K562 (cell line): ENCODE measurements around the gene ROBO1. TPM values are rescaled to one million over a fixed set of nuclear protein-coding genes. Genes with fewer than 3 reads are reported as not detected.

Experiments used
- ATAC-seq: fragments of 200-7000 bp; cut with Tn5 transposase; 3 replicates; pipeline ENCODE4 v1.9.1; 2020; ENCODE audit warnings: moderate library complexity
- BruUV-seq: library from RNA; stranded (reverse); fragments of 400-500 nt; replicated peaks from 2 replicates; lab custom pipeline; 2021; lab: Mats Ljungman, UMichigan
- CTCF ChIA-PET: fragments of 300-600 bp; formaldehyde crosslinking; extraction: SDS; loops from one replicate; lab custom pipeline; 2021; ENCODE audit warnings: low intra/inter-chr PET ratio; lab: Yijun Ruan, JAX
- POLR2A ChIA-PET: fragments of 300-600, 350-650 bp; sonication (Branson Sonifier 250); formaldehyde crosslinking; extraction: SDS; loops from one replicate; lab custom pipeline; 2021; ENCODE audit warnings: antibody characterized with exemption, inconsistent platforms; lab: Yijun Ruan, JAX
- DNase-seq, 4 experiments: peaks; one replicate each; pipeline versions ENCODE4 v3.0.0 to v3.0.0-alpha.2; 2011 to 2018; ENCODE audit warnings: low spot score in 3 of 4, mixed read lengths in 3 of 4; ENCODE audit errors: extremely low read depth in 1 of 4
- FAIRE-seq: peaks from 2 replicates; lab custom pipeline; 2011; peaks lifted over from hg19 to GRCh38; lab: Jason Lieb, UNC
- H2AFZ ChIP-seq: 2 replicates; pipeline ENCODE4 v1.6.0; 2011; ENCODE audit warnings: low read depth, low read length, control low read depth, inconsistent platforms
- H3K27ac ChIP-seq: fragments of 200-600 bp; 3 replicates; pipeline ENCODE4 v1.8.0; 2011; ENCODE audit warnings: low read depth, mild to moderate bottlenecking, control low read depth, inconsistent platforms, low read length, moderate library complexity, mixed read lengths; ENCODE audit errors: extremely low read depth
- H3K27me3 ChIP-seq, 2 experiments: fragments of 300-600 bp in 1 of 2; 2 replicates in 1 of 2; 3 replicates in 1 of 2; pipeline versions ENCODE4 v1.6.0 to v1.8.0; 2011; ENCODE audit warnings: inconsistent platforms in 2 of 2, low read length in 2 of 2, mild to moderate bottlenecking in 1 of 2, mixed read lengths in 1 of 2, moderate library complexity in 1 of 2; ENCODE audit not compliant: control insufficient read depth in 2 of 2, insufficient read depth in 2 of 2
- H3K36me3 ChIP-seq: fragments of 300-600 bp; 3 replicates; pipeline ENCODE4 v1.8.0; 2011; ENCODE audit warnings: mild to moderate bottlenecking, low read length, inconsistent platforms; ENCODE audit not compliant: control insufficient read depth, insufficient read depth
- H3K4me1 ChIP-seq, 2 experiments: fragments of 200-600 bp in 1 of 2; replicated peaks in 1 of 2; 2 replicates in 1 of 2; 3 replicates in 1 of 2; pipeline versions ENCODE4 v1.5.1 to v1.8.0; 2011; ENCODE audit warnings: inconsistent platforms in 2 of 2, low read length in 2 of 2, mild to moderate bottlenecking in 1 of 2, mixed read lengths in 1 of 2, moderate library complexity in 1 of 2; ENCODE audit not compliant: control insufficient read depth in 2 of 2, insufficient read depth in 2 of 2
- H3K4me2 ChIP-seq: 2 replicates; pipeline ENCODE4 v1.6.1; 2011; ENCODE audit warnings: low read length, control low read depth, inconsistent platforms, mixed read lengths; ENCODE audit not compliant: insufficient read depth
- H3K4me3 ChIP-seq: fragments of 200-600 bp; sonication (generic), shearing (Covaris generic); 2 replicates; pipeline ENCODE4 v1.5.1; 2016; ENCODE audit warnings: control low read depth, inconsistent platforms
- H3K79me2 ChIP-seq: fragments of 200-600 bp; 3 replicates; pipeline ENCODE4 v1.8.0; 2011; ENCODE audit warnings: low read length, inconsistent platforms; ENCODE audit not compliant: control insufficient read depth, insufficient read depth
- H3K9ac ChIP-seq, 2 experiments: 2 replicates each; pipeline versions ENCODE4 v1.6.0 to v1.6.1; 2011; ENCODE audit warnings: low read depth in 2 of 2, low read length in 2 of 2, control low read depth in 1 of 2, inconsistent platforms in 1 of 2, mild to moderate bottlenecking in 1 of 2, mixed read lengths in 1 of 2; ENCODE audit not compliant: insufficient read depth in 1 of 2
- H3K9me1 ChIP-seq: one replicate; pipeline ENCODE4 v1.6.0; 2011; ENCODE audit warnings: inconsistent platforms, mild to moderate bottlenecking, low read length, moderate library complexity; ENCODE audit not compliant: control insufficient read depth, insufficient read depth
- H3K9me3 ChIP-seq: replicated peaks from 2 replicates; pipeline ENCODE4 v1.5.1; 2011; ENCODE audit warnings: low read depth, low read length, inconsistent platforms; ENCODE audit not compliant: control insufficient read depth, insufficient read depth
- H4K20me1 ChIP-seq: replicated peaks from 2 replicates; pipeline ENCODE4 v1.6.1; 2011; ENCODE audit warnings: low read length, inconsistent platforms, mixed read lengths; ENCODE audit not compliant: control insufficient read depth, insufficient read depth
- ATF6 ChIP-seq: sonication (generic); formaldehyde crosslinking; IDR thresholded peaks from 2 replicates; pipeline ENCODE4 v1.4.0; 2020; ENCODE audit warnings: mild to moderate bottlenecking, missing genetic modification reagents
- CTCF ChIP-seq, 3 experiments: IDR thresholded peaks in 2 of 3; conservative IDR thresholded peaks in 1 of 3; 2 replicates each; pipeline ENCODE4 v1.5.1; 2011 to 2012; ENCODE audit warnings: low read length in 3 of 3, mild to moderate bottlenecking in 3 of 3, control low read depth in 2 of 3, improper control_type of control experiment in 1 of 3, inconsistent platforms in 1 of 3, low read depth in 1 of 3, mixed read lengths in 1 of 3, moderate library complexity in 1 of 3; ENCODE audit not compliant: insufficient read depth in 2 of 3
- ESRRB ChIP-seq: fragments of 250-450 bp; sonication (Bioruptor Pico); IDR thresholded peaks from 2 replicates; pipeline ENCODE4 v1.5.0; 2020; ENCODE audit warnings: mild to moderate bottlenecking, moderate library complexity, borderline replicate concordance
- GABPB1 ChIP-seq: sonication (generic); formaldehyde crosslinking; IDR thresholded peaks from 2 replicates; pipeline ENCODE4 v1.8.0; 2022; ENCODE audit warnings: mild to moderate bottlenecking, missing genetic modification reagents
- MCM7 ChIP-seq, 2 experiments: fragments of 450-650 bp; IDR thresholded peaks; 2 replicates each; pipeline ENCODE4 v1.6.1; 2016 to 2018
- MNT ChIP-seq, 2 experiments: fragments of 450-650 bp; conservative IDR thresholded peaks; 2 replicates each; pipeline ENCODE4 v1.6.1; 2017; ENCODE audit warnings: mild to moderate bottlenecking in 2 of 2, moderate library complexity in 2 of 2
- NR4A1 ChIP-seq, 2 experiments: fragments of 250-450 bp in 1 of 2; fragments of 450-650 bp in 1 of 2; sonication (Bioruptor Pico) in 1 of 2; IDR thresholded peaks; 2 replicates each; pipeline versions ENCODE4 v1.4.0 to v1.6.1; 2016 to 2020; ENCODE audit warnings: mild to moderate bottlenecking in 2 of 2, missing compliant biosample characterization in 1 of 2, missing genetic modification characterization in 1 of 2, moderate library complexity in 1 of 2
- SMARCA4 ChIP-seq: fragments of 450-650 bp; IDR thresholded peaks from 2 replicates; pipeline ENCODE4 v1.6.1; 2016
- TFAM ChIP-seq: fragments of 250-450 bp; sonication (Bioruptor Pico); conservative IDR thresholded peaks from 2 replicates; pipeline ENCODE4 v1.5.0; 2021; ENCODE audit warnings: mild to moderate bottlenecking, moderate library complexity
- THAP7 ChIP-seq: fragments of 250-450 bp; sonication (Bioruptor Pico); IDR thresholded peaks from 2 replicates; pipeline ENCODE4 v1.5.0; 2021
- ZC3H8 ChIP-seq: fragments of 450-650 bp; IDR thresholded peaks from 2 replicates; pipeline ENCODE4 v1.6.1; 2017
- WGBS: fragments of 100-300 bp; shearing (Covaris generic); methylation state at CpG from one replicate; pipeline ENCODE4 v1.1.6; 2016; ENCODE audit warnings: low coverage, mixed read lengths; ENCODE audit not compliant: insufficient coverage; ENCODE audit errors: missing lambda C conversion rate; 5-methylcytosine and 5-hydroxymethylcytosine counted together
- in situ Hi-C: fragments of 300-500 bp; cut with MboI; formaldehyde crosslinking; loops from 4 replicates; pipeline ENCODE4 v1.15.0; 2018; ENCODE audit warnings: inconsistent platforms, mixed read lengths
- intact Hi-C: fragments of 100-400 bp; cut with micrococcal nuclease; formaldehyde crosslinking; loops from 2 replicates; pipeline ENCODE4 v1.14.2; 2022
- polyA plus RNA-seq, 8 experiments: library from polyadenylated mRNA; depleted of rRNA in 4 of 8; stranded (reverse) in 5 of 8; unstranded in 3 of 8; fragments of >200 nt; fragmentation: Nextera tagmentation in 2 of 8; fragmentation: Illumina TruSeq in 1 of 8; extraction: Ambion mirVana in 2 of 8; extraction: Trizol in 1 of 8; gene quantifications; 2 replicates each; pipeline versions ENCODE4 v1.2.1 to v1.2.3, GENCODE V29; 2011 to 2014; ENCODE audit warnings: inconsistent platforms in 1 of 8, missing spikeins in 1 of 8
- total RNA-seq, 7 experiments: library from RNA; depleted of rRNA in 6 of 7; stranded (reverse); fragments of >200 nt in 6 of 7; fragmentation: Illumina TruSeq in 2 of 7; extraction: Trizol in 2 of 7; gene quantifications; 2 replicates each; pipeline versions ENCODE4 v1.2.1 to v1.2.3, GENCODE V29; 2011 to 2021; ENCODE audit warnings: low replicate concordance in 1 of 7

The ROBO1 gene
- total and polyA plus RNA-seq, 9 of the 15 experiments (the other 6 are each of a cell fraction or from before 2014, with no cell fraction given): 0.01 to 0.53 (median 0.17) TPM; not detected in 5

- no peak overlapping the region for H3K4me2 ChIP-seq
- intact Hi-C loops: no loop called here
- POLR2A ChIA-PET: no interaction called here
- no peaks in the 10 kb centered on the region for H3K4me1 ChIP-seq
- no peaks in the 10 kb centered on the region for H3K79me2 ChIP-seq
- FAIRE-seq (no peak), ATAC-seq (no peak), DNase-seq (no peak)
- no peaks in the 10 kb centered on the region for H4K20me1 ChIP-seq
- no TSS peak for BruUV-seq
- no peaks in the 10 kb centered on the region for H3K27me3 ChIP-seq
- H3K27ac ChIP-seq: no peak overlapping the region
- no peaks in the 10 kb centered on the region for H3K36me3 ChIP-seq
- no peak overlapping the region for H3K9ac ChIP-seq
- no peaks in the 10 kb centered on the region for H3K9me3 ChIP-seq
- TF ChIP-seq CTCF (IDR thresholded peaks at IDR 0.05 in 2 of 3, conservative IDR thresholded peaks at IDR 0.05 in 1 of 3; ENCODE audit: insufficient read depth in 2 of 3, low read depth in 1 of 3, low read length in 3 of 3): no peak
- no peak for TF ChIP-seq ATF6 (CRISPR knock-in tag)
- no peak for TF ChIP-seq ESRRB (CRISPR knock-in tag)
- no peak for TF ChIP-seq THAP7 (CRISPR knock-in tag)
- TF ChIP-seq MCM7 (IDR thresholded peaks at IDR 0.05): no peak
- no peak for TF ChIP-seq GABPB1 (CRISPR knock-in tag)
- no peak for TF ChIP-seq MNT (conservative IDR thresholded peaks at IDR 0.05)
- no peak for TF ChIP-seq SMARCA4
- TF ChIP-seq NR4A1 (CRISPR knock-in tag; IDR thresholded peaks at IDR 0.05): no peak
- no peak for TF ChIP-seq NR4A1 (tag; IDR thresholded peaks at IDR 0.05)
- TF ChIP-seq ZC3H8: no peak
- no peak for TF ChIP-seq TFAM (CRISPR knock-in tag)
- TF ChIP-seq, all 486 proteins: peak for 0
- Histone ChIP-seq H2AFZ (no peak overlapping the region), H3K9me1 (no peaks in the 10 kb centered on the region), H3K4me3 (no peak overlapping the region)
- in situ Hi-C loops: no loop called here
- CTCF ChIA-PET: no interaction called here
- 0% methylated on average over 1 of the region's 1 CpG for WGBS
These were observed 203.6 kb downstream of the ROBO1 start for GRCh38 chr3:79564192-79564591.
